ENCODE data around the gene BBS2.
"Not testable (repeated sequence)": the region's sequence is repeated elsewhere in the genome, so short reads cannot be mapped to it uniquely, and the experiment has no call there.

BBS2 gene

DNA sequence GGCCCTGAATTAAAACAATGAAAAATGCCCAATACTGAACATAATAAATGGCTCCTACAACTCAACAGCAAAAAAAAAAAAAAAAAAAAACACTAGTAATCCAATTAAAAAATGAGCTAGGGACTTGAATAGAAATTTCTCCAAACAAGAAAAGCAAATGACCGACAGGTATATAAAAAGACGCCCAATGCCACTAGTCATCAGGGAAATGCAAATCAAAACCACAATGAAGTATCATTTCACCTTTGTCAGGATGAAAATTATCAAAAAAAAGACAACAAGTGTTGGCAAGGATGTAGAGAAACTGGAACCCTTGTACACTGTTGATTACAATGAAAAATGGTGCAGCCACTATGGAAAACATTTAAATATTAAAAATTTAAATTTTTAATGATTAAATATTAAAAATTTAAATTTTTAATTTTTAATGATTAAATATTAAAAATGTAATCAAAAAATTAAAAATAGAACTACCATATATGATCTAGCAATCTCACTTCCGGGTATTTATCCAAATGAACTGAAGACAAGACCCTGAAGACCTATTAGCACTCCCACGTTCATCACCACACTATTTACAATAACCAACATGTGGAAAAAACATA, 28.1 kb downstream of the BBS2 start:
- TF ChIP-seq, protein P1, sequence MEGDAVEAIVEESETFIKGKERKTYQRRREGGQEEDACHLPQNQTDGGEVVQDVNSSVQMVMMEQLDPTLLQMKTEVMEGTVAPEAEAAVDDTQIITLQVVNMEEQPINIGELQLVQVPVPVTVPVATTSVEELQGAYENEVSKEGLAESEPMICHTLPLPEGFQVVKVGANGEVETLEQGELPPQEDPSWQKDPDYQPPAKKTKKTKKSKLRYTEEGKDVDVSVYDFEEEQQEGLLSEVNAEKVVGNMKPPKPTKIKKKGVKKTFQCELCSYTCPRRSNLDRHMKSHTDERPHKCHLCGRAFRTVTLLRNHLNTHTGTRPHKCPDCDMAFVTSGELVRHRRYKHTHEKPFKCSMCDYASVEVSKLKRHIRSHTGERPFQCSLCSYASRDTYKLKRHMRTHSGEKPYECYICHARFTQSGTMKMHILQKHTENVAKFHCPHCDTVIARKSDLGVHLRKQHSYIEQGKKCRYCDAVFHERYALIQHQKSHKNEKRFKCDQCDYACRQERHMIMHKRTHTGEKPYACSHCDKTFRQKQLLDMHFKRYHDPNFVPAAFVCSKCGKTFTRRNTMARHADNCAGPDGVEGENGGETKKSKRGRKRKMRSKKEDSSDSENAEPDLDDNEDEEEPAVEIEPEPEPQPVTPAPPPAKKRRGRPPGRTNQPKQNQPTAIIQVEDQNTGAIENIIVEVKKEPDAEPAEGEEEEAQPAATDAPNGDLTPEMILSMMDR (IDR thresholded peaks at IDR 0.05; ENCODE audit: poor library complexity, severe bottlenecking) = no peak
- DNase-seq (ENCODE audit: low spot score) (no peak), ATAC-seq (ENCODE audit: low read depth) (no peak)
- H3K4me3 ChIP-seq (ENCODE audit: severe bottlenecking) = no peak overlapping the region
- H3K27me3 ChIP-seq (ENCODE audit: insufficient read depth, poor library complexity, severe bottlenecking) = no peaks in the 10 kb centered on the region
- H3K36me3 ChIP-seq (ENCODE audit: low read depth) = peaks cover 47% of the 10 kb centered on the region
- no peaks in the 10 kb centered on the region for H3K4me1 ChIP-seq (ENCODE audit: insufficient read depth, poor library complexity, severe bottlenecking)
- no peak overlapping the region for H3K27ac ChIP-seq (ENCODE audit: poor library complexity, severe bottlenecking)
- no peaks in the 10 kb centered on the region for H3K9me3 ChIP-seq (ENCODE audit: severe bottlenecking)

DNA sequence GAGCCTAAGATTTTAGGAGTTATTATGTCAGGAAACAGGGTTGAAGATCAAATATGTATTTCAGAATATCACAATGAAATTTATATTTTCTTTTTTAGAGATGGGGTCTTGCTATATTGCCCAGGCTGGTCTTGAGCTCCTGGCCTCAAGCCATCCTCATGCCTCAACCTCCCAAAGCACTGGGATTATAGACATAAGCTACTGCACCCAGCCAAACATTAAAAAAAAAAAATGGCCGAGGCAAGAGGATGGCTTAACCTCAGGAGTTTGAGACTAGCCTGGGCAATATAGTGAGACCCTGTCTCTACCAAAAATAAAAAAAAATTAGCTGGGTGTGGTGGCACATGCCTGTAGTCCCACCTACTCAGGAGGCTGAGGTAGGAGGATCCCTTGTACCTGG, 31.0 kb downstream of the BBS2 start:
- H3K9me3 ChIP-seq (ENCODE audit: severe bottlenecking); ATAC-seq (ENCODE audit: low read depth); H3K27me3 ChIP-seq (ENCODE audit: insufficient read depth, poor library complexity, severe bottlenecking); H3K27ac ChIP-seq (ENCODE audit: poor library complexity, severe bottlenecking); H3K4me1 ChIP-seq (ENCODE audit: insufficient read depth, poor library complexity, severe bottlenecking); DNase-seq (ENCODE audit: low spot score); H3K4me3 ChIP-seq (ENCODE audit: severe bottlenecking): not testable (repeated sequence)
- H3K36me3 ChIP-seq (ENCODE audit: low read depth) = peaks cover 54% of the 10 kb centered on the region

DNA sequence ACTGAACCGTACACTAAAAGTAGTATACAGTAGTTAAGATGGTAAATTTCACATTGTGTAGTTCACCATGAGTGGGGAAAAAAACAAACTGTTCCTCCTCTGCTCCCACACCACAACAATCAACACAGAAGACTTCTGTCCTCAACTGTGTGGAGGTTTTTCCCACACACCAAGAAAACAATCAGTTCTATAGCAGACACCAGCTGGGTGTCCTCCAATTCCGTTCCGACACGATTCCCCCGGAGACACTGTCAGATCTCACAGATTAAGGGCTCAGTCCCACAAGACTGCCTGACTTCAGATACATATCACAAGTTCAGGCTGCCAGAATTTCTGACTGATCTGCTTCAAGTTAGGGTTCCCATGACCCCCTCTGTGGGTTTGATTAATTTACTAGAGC, 31.8 kb downstream of the BBS2 start:
- ATAC-seq (ENCODE audit: low read depth) (no peak), DNase-seq (ENCODE audit: low spot score) (no peak)
- Histone ChIP-seq H3K27ac (ENCODE audit: poor library complexity, severe bottlenecking) (no peak overlapping the region), H3K9me3 (ENCODE audit: severe bottlenecking) (no peaks in the 10 kb centered on the region), H3K4me3 (ENCODE audit: severe bottlenecking) (no peak overlapping the region), H3K4me1 (ENCODE audit: insufficient read depth, poor library complexity, severe bottlenecking) (no peaks in the 10 kb centered on the region), H3K36me3 (ENCODE audit: low read depth) (peaks cover 56% of the 10 kb centered on the region), H3K27me3 (ENCODE audit: insufficient read depth, poor library complexity, severe bottlenecking) (no peaks in the 10 kb centered on the region)
- TF ChIP-seq, protein P1 (IDR thresholded peaks at IDR 0.05; ENCODE audit: poor library complexity, severe bottlenecking) = no peak

DNA sequence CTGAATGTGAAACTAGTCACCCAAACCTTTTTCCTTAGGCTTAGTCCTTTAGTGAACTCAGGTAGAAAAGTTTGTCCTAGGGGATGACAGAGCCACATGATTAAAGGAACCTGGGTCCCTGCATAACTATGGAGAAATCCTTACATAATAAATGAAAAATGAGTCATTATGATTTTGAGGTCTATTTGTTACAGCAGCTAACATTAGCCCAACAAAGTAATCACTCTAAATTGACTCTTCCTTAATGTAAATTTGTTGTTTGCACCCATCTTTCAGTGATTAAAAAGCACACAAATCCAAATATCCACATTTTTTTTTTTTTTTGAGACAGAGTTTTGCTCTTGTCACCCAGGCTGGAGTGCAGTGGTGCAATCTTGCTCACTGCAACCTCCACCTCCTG, 36.4 kb downstream of the BBS2 start:
- no peak for DNase-seq (ENCODE audit: low spot score)
- TF ChIP-seq, protein P1 (IDR thresholded peaks at IDR 0.05; ENCODE audit: poor library complexity, severe bottlenecking) = no peak
- peaks cover 7% of the 10 kb centered on the region for H3K4me1 ChIP-seq (ENCODE audit: insufficient read depth, poor library complexity, severe bottlenecking)
- ATAC-seq (ENCODE audit: low read depth) = no peak
- no peaks in the 10 kb centered on the region for H3K9me3 ChIP-seq (ENCODE audit: severe bottlenecking)
- H3K27ac ChIP-seq (ENCODE audit: poor library complexity, severe bottlenecking) = no peak overlapping the region
- no peak overlapping the region for H3K4me3 ChIP-seq (ENCODE audit: severe bottlenecking)
- no peaks in the 10 kb centered on the region for H3K27me3 ChIP-seq (ENCODE audit: insufficient read depth, poor library complexity, severe bottlenecking)
- H3K36me3 ChIP-seq (ENCODE audit: low read depth) = peaks cover 75% of the 10 kb centered on the region

DNA sequence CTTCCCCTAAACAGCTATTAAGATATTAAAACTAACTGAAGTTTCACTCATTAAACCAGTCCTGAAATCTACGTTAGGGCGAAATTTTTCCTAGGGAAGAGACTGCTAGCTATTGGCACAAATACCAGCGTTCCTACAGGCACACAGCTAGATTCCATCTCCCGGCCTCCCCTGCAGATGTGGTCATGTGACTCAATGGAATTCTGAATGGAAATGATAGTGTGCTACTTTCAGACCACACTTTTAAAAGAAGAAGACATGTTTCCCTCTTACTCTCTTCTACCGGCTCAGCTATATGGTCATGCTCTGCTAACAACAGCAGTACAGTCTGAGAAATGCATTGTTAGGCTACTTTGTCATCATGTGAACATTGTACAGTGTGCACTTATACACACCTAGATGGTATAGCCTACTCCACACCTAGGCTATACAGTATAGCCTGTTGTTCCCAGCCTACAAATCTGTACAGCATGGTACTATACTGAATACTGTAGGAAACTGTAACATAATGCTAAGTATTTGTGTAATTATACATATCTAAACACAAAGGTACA, 37.1 kb downstream of the BBS2 start:
- Histone ChIP-seq H3K36me3 (ENCODE audit: low read depth) (peaks cover 82% of the 10 kb centered on the region), H3K27me3 (ENCODE audit: insufficient read depth, poor library complexity, severe bottlenecking) (no peaks in the 10 kb centered on the region), H3K4me3 (ENCODE audit: severe bottlenecking) (no peak overlapping the region), H3K4me1 (ENCODE audit: insufficient read depth, poor library complexity, severe bottlenecking) (peaks cover 7% of the 10 kb centered on the region), H3K9me3 (ENCODE audit: severe bottlenecking) (no peaks in the 10 kb centered on the region), H3K27ac (ENCODE audit: poor library complexity, severe bottlenecking) (no peak overlapping the region)
- TF ChIP-seq, protein P1 (IDR thresholded peaks at IDR 0.05; ENCODE audit: poor library complexity, severe bottlenecking) = no peak
- no peak for DNase-seq (ENCODE audit: low spot score)
- no peak for ATAC-seq (ENCODE audit: low read depth)

All from RWPE2 (cell line).